Measurements from ENCODE around the gene ADAMTS15.

Gene ADAMTS15

GRCh38 chr11:130454491-130455252 is 6.2 kb downstream of the ADAMTS15 start:
- no peak for TF ChIP-seq GATA2 (IDR thresholded peaks at IDR 0.05; ENCODE audit: low read depth, low read length)
- TF ChIP-seq GATA3 (IDR thresholded peaks at IDR 0.05; ENCODE audit: low read depth, low read length): no peak

- TF ChIP-seq GATA2 (IDR thresholded peaks at IDR 0.05; ENCODE audit: low read depth, low read length) (no peak), GATA3 (IDR thresholded peaks at IDR 0.05; ENCODE audit: low read depth, low read length) (no peak)
These were observed 7.2 kb downstream of the ADAMTS15 start for GRCh38 chr11:130455483-130456127.

- TF ChIP-seq GATA3 (IDR thresholded peaks at IDR 0.05; ENCODE audit: low read depth, low read length): no peak
These were observed 7.8 kb downstream of the ADAMTS15 start for GRCh38 chr11:130456286-130456685.

DNA sequence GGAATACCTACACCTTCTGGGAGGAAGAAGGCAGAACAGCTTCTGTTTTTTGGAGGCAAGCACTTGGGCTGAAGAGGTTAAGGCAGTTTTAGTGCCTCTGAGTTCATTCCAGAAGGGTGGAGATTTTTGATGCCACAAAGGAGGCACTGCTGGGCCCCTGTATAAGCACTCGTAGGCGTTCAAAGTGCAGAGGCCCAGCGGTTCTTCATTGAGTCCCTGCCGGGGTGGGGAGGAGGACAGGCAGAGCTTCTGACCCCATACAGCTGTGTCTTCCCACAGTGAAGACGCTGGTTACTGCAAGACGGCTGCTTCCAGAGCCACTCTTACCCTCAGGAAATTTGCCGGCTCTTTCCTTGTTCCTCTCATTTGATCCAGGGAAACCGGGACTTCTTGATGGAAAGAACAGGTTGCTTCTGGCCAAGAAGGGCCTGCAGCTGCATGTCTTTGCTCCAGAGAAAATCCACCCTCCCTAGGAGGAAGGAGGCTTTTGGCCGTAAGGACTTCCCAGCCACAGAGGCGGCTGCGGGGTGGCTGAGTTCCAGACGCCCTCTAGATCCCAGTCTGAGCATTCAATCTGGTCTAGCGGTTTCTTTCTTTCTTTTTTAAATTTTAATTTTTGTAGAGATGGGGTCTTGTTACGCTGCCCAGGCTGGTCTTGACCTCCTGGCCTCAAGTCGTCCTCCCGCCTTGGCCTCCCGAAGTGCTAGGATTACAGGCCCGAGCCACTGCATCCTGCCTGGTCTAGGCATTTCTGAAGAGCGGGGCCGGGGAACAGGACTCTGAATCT is 9.4 kb downstream of the ADAMTS15 start:
- no peak for TF ChIP-seq GATA2 (IDR thresholded peaks at IDR 0.05; ENCODE audit: low read depth, low read length)
- TF ChIP-seq GATA3 (IDR thresholded peaks at IDR 0.05; ENCODE audit: low read depth, low read length): no peak

GRCh38 chr11:130458410-130458729 is 9.9 kb downstream of the ADAMTS15 start:
- TF ChIP-seq GATA2 (IDR thresholded peaks at IDR 0.05; ENCODE audit: low read depth, low read length): no peak

GRCh38 chr11:130459521-130459920 is 11.1 kb downstream of the ADAMTS15 start:
- TF ChIP-seq GATA3 (IDR thresholded peaks at IDR 0.05; ENCODE audit: low read depth, low read length) (no peak), GATA2 (IDR thresholded peaks at IDR 0.05; ENCODE audit: low read depth, low read length) (no peak)

DNA sequence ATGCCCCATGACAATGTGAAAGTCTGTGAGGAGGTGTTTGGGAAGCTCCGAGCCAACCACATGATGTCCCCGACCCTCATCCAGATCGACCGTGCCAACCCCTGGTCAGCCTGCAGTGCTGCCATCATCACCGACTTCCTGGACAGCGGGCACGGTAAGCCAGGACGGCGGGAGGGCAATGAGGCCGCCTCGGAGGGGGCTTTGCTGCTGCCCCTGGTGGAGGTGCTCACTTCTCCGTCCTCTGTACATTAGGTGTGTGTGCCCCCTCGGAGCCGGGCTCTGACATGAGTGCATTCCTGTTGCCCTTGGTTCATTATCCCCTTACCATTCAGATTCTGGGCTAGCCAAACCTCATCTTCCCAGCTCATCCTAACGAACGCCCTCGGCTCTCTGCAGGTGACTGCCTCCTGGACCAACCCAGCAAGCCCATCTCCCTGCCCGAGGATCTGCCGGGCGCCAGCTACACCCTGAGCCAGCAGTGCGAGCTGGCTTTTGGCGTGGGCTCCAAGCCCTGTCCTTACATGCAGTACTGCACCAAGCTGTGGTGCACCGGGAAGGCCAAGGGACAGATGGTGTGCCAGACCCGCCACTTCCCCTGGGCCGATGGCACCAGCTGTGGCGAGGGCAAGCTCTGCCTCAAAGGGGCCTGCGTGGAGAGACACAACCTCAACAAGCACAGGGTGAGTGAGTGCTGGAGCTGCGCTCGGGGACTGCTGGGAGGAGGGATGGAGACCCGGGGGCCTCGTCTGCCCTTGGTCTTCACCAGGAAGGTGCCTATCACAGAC is 13.8 kb downstream of the ADAMTS15 start:
- TF ChIP-seq GATA3 (IDR thresholded peaks at IDR 0.05; ENCODE audit: low read depth, low read length) (no peak), GATA2 (IDR thresholded peaks at IDR 0.05; ENCODE audit: low read depth, low read length) (no peak)

- TF ChIP-seq GATA3 (IDR thresholded peaks at IDR 0.05; ENCODE audit: low read depth, low read length) (no peak), GATA2 (IDR thresholded peaks at IDR 0.05; ENCODE audit: low read depth, low read length) (no peak)
These were observed 14.5 kb downstream of the ADAMTS15 start for GRCh38 chr11:130462931-130463330.

- TF ChIP-seq GATA2 (IDR thresholded peaks at IDR 0.05; ENCODE audit: low read depth, low read length) (no peak), GATA3 (IDR thresholded peaks at IDR 0.05; ENCODE audit: low read depth, low read length) (no peak)
These were observed 15.9 kb downstream of the ADAMTS15 start for GRCh38 chr11:130464291-130464812.

DNA sequence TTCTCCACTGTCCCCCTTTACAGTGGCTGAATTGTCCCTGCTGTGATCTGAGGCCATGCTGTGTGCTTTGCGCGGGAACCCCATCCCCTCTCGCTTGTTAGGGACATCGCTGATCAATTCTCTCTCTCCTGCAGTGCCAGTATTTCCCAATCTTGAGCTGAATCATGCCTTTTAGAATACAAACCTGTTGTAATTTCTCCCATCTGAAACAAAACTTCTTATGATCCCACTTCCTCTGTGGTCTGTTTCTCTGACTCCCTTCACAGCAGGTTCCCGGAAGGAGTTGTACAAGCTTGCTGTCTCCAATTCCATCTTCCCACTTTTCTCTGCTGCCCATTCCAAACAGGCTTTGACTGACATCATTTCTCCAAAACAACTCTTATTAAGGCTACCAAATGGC is 16.8 kb downstream of the ADAMTS15 start:
- TF ChIP-seq GATA2 (IDR thresholded peaks at IDR 0.05; ENCODE audit: low read depth, low read length) (no peak), GATA3 (IDR thresholded peaks at IDR 0.05; ENCODE audit: low read depth, low read length) (no peak)

DNA sequence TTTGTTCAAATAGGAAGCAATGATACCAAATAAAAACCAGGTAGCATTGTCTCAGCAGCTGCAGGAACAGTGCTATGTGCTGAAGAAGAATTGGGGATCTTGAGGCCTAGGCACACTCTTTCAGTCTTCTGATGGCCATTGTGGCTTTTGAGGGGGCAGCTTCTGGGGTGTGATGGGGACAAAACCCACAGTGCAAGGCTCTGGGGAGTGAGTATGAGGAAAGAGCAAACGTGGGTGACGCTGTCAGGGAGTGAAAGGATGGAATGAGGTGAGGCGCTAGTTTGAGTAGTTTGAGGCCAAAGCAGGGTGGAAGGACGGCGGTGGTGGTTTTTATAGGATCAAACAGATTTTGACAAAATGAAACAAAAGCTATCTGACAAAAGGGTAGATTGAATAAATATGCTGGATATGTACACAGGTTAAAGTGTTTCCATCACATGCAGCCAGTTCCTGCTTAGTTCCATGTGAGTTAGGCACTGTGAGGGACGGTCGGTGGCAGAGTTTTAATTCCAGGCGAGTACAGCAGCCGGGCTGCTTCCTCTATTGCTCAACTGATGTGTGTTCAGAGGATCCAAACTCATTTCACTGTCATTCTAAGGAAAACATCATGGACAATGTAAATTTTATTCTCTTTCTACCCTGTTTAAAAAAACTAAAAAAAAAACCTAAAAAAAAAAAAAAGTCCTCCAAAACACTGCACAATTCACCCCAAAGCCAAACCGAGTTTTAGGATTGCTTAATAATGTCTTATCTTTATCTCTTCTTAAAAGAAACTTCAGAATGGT is 18.9 kb downstream of the ADAMTS15 start:
- no peak for TF ChIP-seq GATA2 (IDR thresholded peaks at IDR 0.05; ENCODE audit: low read depth, low read length)
- TF ChIP-seq GATA3 (IDR thresholded peaks at IDR 0.05; ENCODE audit: low read depth, low read length): no peak

DNA sequence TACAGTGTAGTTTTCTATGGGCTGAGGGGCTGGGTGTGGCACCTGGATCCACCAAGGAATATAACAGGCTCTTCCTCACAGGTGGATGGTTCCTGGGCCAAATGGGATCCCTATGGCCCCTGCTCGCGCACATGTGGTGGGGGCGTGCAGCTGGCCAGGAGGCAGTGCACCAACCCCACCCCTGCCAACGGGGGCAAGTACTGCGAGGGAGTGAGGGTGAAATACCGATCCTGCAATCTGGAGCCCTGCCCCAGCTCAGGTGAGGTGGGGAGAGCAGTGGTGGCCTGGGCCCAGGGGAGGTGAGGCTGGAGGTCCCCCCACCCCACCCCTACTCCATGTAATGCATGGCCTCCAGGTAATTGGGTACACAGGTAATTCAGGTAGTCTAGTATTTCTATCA is 20.7 kb downstream of the ADAMTS15 start:
- TF ChIP-seq GATA3 (IDR thresholded peaks at IDR 0.05; ENCODE audit: low read depth, low read length) (no peak), GATA2 (IDR thresholded peaks at IDR 0.05; ENCODE audit: low read depth, low read length) (no peak)
